ENCODE measurements around the gene ICAM1.

ICAM1 gene

DNA sequence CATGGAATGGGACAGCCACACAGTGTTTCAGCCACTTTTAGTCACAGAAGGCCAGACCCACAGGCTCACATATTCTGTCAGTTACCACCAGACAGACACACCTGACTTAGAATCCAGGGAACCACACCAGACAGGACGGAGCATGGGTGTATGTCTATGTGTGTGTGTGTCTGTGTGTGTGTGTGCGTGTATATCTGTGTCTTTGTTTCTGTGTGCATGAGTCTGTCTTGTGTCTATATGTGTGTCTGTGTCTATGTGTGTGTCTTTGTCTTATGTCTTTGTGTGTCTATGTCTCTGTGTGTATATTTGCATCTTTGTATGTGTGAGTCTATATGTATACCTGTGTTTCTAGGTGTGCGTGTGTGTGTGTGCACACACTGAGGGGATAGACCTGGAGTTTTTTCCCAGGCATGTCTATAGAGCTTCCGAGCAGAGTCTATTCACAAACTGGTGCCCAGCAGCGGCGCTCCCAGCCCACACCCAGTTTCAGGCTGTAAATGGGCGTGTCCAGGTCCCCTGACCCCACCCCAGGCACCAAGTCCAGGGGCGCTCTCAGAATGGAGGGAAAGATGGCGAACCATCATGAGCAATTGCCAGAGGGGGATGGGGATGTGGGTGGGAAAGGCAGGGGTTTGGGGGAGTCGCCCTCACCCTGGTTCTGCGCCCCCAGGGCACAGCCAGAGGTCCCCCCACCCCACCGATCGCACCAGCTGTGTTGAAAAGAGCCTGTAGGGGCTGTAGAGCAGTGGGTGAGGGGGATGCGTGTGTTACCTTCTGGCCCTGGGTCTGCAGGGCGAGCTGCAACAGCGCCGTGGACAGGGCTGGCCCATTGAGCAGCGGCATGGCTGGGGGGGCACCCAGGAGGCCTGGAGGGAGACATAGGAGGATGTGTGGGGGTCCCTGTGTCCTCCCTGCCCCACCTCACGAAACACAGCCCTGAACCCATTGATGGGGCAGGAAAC, 51.2 kb downstream of the ICAM1 start:
- DNase-seq (ENCODE audit: low spot score), result no peak

DNA sequence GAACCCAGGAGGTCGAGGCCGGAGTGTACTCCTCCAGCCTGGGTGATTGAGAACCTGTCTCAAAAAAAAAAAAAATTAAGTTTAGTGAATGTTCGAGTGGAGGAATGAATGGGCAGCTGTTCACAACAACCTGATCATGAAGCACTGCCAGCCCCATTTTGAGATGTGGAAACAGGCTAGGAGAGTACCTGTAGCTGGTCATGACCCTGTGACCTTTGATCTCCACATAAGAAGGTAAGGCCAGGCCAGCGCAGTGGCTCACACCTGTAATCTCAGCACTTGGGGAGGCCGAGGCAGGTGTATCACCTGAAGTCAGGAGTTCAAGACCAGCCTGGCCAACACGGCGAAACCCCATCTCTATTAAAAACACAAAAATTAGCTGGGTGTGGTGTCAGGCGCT, 54.8 kb downstream of the ICAM1 start:
- no peak for DNase-seq (ENCODE audit: low spot score)

DNA sequence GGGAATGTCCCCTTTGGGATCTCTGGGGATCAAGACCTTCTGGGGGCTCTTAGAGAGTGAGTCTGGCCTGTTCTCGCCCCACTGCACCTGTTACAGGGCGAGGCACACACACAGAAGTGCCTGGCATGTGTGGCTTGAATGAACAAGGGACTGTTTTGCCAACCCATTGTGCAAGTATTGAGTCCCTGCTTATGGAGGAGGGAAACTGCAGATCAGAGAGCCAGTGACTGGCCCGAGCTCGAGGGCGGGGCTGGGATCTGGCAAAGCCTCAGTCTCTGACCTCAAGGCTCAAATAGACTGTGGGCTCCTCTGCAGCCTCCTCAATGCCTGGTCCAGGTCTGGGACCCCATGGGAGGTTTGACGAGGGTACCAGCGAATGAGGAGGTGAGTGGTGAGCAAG, 56.9 kb downstream of the ICAM1 start:
- DNase-seq (ENCODE audit: low spot score), result no peak

DNA sequence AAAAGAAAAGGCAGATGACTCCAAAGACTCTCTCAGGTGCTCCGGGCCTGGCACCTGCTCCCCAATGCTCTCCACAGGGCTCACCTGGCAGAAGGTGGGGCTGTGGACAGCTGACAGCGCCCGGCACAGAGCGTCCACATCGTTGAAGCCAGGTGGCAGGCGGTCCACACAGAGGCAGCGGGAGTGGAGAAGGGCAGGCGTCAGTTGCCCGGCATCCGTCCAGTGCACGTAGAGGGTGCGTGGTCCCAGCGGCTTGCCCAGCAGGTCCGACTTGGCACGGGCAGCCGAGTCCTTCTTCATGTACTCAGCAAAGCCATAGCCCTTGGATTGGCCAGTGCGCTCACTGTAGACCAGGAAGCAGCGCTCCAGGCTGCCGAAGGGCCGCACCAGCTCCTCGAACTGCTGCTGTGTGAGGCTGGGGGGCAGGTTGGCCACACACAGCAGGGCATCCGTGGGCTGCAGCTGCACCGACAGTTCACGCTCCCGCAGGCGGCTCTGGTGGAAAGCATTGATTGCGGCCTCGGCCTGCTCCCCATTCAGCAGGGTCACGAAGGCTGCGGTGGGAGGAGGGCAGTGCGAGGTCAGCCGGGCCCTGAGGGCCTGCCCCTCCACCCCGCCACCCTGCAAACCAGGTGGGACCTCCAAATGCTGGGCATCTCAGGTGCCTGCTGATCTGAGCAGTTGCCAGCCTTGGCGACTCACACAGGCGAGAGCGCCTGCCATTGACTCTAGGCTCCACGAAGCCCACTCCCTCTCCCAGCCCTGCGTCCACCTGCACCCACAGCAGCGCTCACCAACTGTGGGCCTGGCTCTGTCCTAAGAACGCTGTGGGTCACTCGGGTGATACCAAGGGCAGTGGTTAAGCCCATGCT, 57.9 kb downstream of the ICAM1 start:
- no peak for DNase-seq (ENCODE audit: low spot score)

DNA sequence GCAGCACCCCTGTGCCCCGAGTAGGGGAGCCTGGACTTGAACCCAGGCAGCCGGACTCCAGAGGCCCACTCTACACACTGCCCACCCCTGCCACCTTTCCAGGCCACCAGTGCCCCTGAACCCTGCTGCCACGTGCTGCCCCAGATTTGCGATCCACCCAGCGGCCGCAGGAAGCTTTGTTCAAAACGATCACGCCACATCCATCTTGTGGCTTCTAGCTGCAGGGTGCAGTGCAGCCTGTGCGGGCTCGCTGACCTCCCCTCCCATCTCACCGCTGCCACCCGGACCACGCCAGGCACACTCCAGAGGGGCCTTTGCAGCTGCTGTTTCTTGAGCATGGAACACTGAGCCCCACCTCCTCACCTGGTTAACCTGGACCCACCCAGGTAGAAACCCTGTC, 58.6 kb downstream of the ICAM1 start:
- DNase-seq (ENCODE audit: low spot score), result no peak

DNA sequence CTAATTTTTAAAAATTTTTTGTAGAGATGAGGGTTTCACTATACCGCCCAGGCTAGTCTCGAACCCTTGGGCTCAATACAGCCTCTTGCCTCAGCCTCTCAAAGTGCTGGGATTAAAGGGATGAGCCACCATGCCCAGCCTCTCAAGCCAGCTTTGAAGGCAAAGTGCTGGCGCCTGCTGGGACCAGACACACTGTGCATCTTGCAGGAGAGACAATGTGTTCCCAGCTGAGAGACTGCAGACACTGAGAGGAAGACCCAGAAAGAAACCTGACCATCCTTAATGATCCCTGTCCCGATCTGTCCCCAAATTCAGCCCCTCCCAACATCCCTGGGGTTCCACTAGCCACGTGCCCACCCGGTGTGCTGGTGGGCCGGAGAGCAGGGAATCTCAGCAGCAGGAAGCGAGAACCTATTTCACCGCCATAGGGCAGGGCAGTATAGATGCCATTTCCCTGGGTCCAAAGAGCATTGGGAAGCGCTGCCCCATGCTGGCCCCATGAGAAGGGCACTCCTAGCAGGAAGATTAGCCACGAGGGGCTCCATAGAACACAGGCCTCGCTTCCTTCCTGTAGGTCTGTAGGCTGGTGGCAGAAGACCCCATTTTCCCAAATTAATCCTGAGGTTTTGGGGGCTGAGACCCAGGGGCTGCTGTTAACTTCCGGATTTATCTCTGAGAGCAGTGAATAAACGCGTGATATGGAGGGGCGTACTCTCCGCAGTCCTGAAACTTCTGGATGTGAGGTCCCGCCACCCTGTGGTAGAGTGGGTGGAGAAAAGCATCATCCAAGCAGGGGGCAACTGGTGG, 61.4 kb downstream of the ICAM1 start:
- DNase-seq (ENCODE audit: low spot score), result no peak

DNA sequence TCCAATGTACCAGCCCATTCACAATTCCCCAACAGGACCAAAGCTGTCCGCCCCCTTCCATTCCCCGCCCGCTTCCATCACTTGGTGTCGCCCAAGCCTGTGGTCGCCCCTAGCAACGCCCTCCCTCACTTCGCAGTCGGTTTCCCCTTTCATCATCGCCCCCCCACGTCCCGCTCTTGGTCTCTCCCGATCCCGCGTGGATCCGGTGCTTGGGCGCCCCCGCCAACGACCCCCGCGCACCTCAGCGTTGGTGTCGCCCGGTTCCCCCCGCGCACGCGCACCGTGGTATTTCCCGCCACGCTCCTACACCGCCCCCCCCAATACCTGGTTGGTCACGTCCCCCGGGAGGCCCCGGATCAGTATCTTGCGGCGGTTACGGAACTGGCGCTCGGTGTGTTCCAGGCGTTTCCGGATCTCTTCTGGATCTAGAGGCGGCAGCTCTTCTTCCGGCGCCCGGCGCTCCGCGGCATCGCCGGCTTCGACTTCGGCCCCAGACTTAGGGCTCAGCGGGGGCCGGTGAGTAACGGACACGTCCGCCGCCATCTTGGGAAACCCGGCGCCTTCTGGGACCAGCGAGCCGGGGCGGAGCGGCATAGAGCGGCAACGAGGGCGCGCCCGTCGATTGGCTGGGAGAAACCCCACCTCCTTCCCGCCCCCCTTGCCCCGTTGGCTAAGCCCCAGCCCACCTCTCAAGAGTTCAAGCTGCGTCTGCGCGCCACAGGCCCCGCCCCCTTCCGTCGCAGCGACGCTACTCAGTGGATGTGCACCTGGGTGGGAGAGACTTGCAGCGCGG, 62.2 kb downstream of the ICAM1 start, which contains the start of gene RAVER1:
RAVER1 (minus strand) TSS at position 565 of the 793 bp plus-strand sequence; CDS start at position 543, 22 bp downstream.
- DNase-seq (ENCODE audit: low spot score), result peak; percentile 97

DNA sequence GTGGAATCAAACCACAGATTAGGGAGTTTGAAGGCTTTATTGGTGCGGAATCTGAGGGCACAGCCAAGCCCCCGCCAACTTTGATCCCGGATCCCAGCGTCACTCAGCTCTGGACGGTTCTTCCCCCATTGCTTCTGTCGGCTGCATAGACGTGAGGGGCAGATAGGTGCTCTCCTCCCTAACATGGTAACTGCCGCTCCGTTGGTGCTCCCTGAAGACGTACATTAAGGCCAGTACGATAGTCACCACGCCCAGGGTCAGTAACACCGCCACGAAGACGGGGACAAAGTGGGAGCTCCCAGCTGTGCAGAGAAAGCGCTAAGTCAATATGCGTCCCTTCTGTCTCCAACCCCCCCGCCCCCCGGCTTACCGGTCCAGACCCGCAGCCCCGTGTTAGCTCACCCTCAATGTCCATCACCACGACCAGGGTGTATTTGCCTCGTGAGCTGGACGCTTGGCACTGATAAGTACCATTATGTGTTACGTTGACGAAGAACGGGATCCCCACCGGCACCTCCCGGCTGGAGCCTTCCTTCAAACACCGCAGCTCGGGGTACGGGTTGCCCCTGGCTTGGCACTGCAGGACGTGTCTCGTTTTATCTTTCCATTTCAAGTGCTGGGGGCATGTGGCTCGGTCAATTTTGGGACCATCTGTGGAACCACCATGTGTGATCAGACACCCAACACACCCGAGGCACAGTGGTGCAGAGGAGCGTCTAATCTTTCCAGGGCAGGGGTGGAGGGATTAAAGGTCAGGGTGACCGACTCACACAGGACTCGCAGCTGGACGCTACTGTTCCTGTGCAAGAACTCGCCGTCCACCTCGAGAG, 63.1 kb downstream of the ICAM1 start:
- no peak for DNase-seq (ENCODE audit: low spot score)

DNA sequence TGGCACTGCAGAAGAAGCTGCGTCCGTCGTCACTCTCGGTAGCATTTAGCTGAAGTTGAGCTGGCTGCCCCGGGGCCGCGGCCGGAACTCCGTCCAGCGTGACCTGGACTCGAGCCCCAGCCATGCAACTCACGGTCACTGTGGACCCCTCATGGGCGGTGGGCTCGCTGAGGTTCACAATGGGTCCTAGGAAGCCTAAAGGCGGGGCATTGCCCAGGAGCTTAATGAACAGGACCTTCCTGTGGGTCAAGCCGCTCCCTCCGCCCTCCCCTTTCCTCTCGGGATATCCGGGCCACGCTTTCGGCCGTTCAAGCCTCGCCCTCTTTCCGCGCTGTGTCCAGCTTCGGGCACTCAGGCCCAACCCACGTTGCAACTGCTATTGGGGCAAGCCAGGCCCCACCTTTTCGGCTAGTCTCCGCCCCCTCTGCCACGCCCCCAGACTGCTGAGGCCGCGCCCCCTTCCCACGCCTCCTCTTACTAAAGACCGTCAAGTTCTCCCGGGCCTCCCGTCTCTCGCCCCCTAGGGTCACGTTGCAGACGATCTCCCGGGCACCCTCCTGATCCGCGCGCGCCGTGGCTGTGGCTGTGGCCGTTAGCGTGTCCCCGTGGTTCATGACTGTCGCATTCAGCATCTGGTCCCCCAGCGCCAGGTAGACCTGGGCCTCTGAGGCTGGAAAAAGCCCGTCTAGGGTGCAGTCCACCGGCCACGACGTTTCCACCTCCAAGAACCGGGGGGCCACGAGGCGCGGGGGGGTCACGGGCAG, 63.9 kb downstream of the ICAM1 start:
- DNase-seq (ENCODE audit: low spot score), result peak; percentile 77

DNA sequence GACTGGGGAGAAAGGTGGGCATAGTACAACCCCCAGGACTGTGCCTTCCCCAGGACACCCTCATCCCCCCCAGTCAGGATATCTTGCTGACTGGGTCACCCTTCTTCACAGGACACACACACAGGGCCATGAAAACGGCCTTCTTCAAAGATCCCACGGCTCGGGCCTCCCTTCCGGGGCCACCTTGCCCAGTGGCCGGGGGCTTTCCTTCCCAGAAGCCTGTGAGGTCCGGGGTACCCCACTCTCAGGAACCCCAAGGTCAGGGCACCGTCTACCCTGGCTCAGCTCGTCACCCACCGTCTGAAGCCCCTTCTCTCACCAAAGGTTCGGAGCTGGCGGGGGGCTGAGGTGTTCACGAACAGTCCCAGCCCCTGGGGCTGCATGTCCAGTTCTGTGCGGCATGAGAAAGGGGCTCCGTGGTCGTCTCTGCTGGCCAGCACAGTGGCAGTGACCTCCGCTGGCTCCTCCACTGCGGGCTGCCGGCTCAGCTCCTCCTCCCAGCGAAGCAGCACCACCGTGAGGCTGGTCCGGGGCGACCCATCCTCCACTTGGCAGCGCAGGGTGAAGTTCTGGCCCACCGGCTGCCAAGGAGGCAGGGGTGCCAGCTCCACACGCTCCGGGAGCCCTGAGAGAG, 64.5 kb downstream of the ICAM1 start:
- DNase-seq (ENCODE audit: low spot score), result no peak
